K562 (cell line): ENCODE results near the gene ATF6B. TPM values are rescaled to one million over a fixed set of nuclear protein-coding genes. Genes with fewer than 3 reads are reported as not detected.

Experiments used
- E2F3 ChIP-seq: fragments of 250-450 bp; sonication (Bioruptor Pico); IDR thresholded peaks from 2 replicates; pipeline ENCODE4 v1.4.0; 2020; ENCODE audit warnings: mild to moderate bottlenecking
- MCM5 ChIP-seq: fragments of 450-650 bp; IDR thresholded peaks from 2 replicates; pipeline ENCODE4 v1.6.1; 2016; ENCODE audit warnings: low read depth
- MYC ChIP-seq, 2 experiments: fragments of 250-450 bp in 1 of 2; sonication (Bioruptor Pico) in 1 of 2; IDR thresholded peaks; 2 replicates each; pipeline versions ENCODE4 v1.5.1 to v1.6.1; 2012 to 2021; ENCODE audit warnings: low read depth in 2 of 2, borderline replicate concordance in 1 of 2, improper control_type of control experiment in 1 of 2, low read length in 1 of 2, mild to moderate bottlenecking in 1 of 2, moderate library complexity in 1 of 2
- NFIX ChIP-seq: fragments of 250-450 bp; sonication (Bioruptor Pico); IDR thresholded peaks from 2 replicates; pipeline ENCODE4 v1.4.0; 2020; ENCODE audit warnings: low read depth, mild to moderate bottlenecking, moderate library complexity
- NRF1 ChIP-seq, 2 experiments: fragments of 450-650 bp; IDR thresholded peaks in 1 of 2; conservative IDR thresholded peaks in 1 of 2; 2 replicates each; pipeline ENCODE4 v1.6.1; 2014; ENCODE audit warnings: mild to moderate bottlenecking in 2 of 2
- PTTG1 ChIP-seq: fragments of 450-650 bp; IDR thresholded peaks from 2 replicates; pipeline ENCODE4 v1.6.1; 2016; ENCODE audit warnings: low read depth, mild to moderate bottlenecking, missing genetic modification characterization, missing compliant biosample characterization
- SMAD4 ChIP-seq: fragments of 250-450 bp; sonication (Bioruptor Pico); conservative IDR thresholded peaks from 2 replicates; pipeline ENCODE4 v1.8.0; 2021; ENCODE audit warnings: inconsistent platforms, mild to moderate bottlenecking, moderate library complexity
- TOE1 ChIP-seq, 2 experiments: fragments of 450-650 bp in 1 of 2; sonication (generic) in 1 of 2; formaldehyde crosslinking in 1 of 2; IDR thresholded peaks; 2 replicates each; pipeline versions ENCODE4 v1.7.1 to v1.8.0; 2016 to 2022; ENCODE audit warnings: borderline replicate concordance in 2 of 2, mild to moderate bottlenecking in 2 of 2, antibody characterized with exemption in 1 of 2, inconsistent platforms in 1 of 2, low read depth in 1 of 2, missing genetic modification reagents in 1 of 2, moderate library complexity in 1 of 2
- ZNF384 ChIP-seq: IDR thresholded peaks from 2 replicates; pipeline ENCODE4 v1.6.1; 2012; ENCODE audit warnings: low read depth, low read length, improper control_type of control experiment
- ZNF79 ChIP-seq: fragments of 250-450 bp; sonication (Bioruptor Pico); IDR thresholded peaks from 2 replicates; pipeline ENCODE4 v1.4.0; 2020; ENCODE audit warnings: low read depth, mild to moderate bottlenecking, moderate library complexity
- polyA plus RNA-seq, 8 experiments: library from polyadenylated mRNA; depleted of rRNA in 4 of 8; stranded (reverse) in 5 of 8; unstranded in 3 of 8; fragments of >200 nt; fragmentation: Nextera tagmentation in 2 of 8; fragmentation: Illumina TruSeq in 1 of 8; extraction: Ambion mirVana in 2 of 8; extraction: Trizol in 1 of 8; gene quantifications; 2 replicates each; pipeline versions ENCODE4 v1.2.1 to v1.2.3, GENCODE V29; 2011 to 2014; ENCODE audit warnings: inconsistent platforms in 1 of 8, missing spikeins in 1 of 8
- total RNA-seq, 7 experiments: library from RNA; depleted of rRNA in 6 of 7; stranded (reverse); fragments of >200 nt in 6 of 7; fragmentation: Illumina TruSeq in 2 of 7; extraction: Trizol in 2 of 7; gene quantifications; 2 replicates each; pipeline versions ENCODE4 v1.2.1 to v1.2.3, GENCODE V29; 2011 to 2021; ENCODE audit warnings: low replicate concordance in 1 of 7
- TF ChIP-seq, protein P1 (sequence below): sonication (generic); formaldehyde crosslinking; IDR thresholded peaks from 2 replicates; pipeline ENCODE4 v1.8.0; 2022; ENCODE audit warnings: mild to moderate bottlenecking, missing genetic modification reagents
- TF ChIP-seq, protein P2 (sequence below): fragments of 450-650 bp; IDR thresholded peaks from 2 replicates; pipeline ENCODE4 v1.7.0; 2016; ENCODE audit warnings: borderline replicate concordance
- TF ChIP-seq, protein P3 (sequence below): fragments of 450-650 bp; IDR thresholded peaks from 2 replicates; pipeline ENCODE4 v1.6.1; 2016; ENCODE audit warnings: missing biosample characterization, missing genetic modification characterization
- TF ChIP-seq, protein P4 (sequence below): fragments of 450-650 bp; formaldehyde crosslinking; IDR thresholded peaks from 2 replicates; pipeline ENCODE4 v1.4.0; 2020; ENCODE audit warnings: mild to moderate bottlenecking, moderate library complexity
- TF ChIP-seq, protein P5 (sequence below), 2 experiments: fragments of 450-650 bp; IDR thresholded peaks; 2 replicates each; pipeline ENCODE4 v1.6.1; 2016

The ATF6B gene
- total and polyA plus RNA-seq, 9 of the 15 experiments (the other 6 are each of a cell fraction or from before 2014, with no cell fraction given), result 20.7 to 131 (median 31.7) TPM

DNA sequence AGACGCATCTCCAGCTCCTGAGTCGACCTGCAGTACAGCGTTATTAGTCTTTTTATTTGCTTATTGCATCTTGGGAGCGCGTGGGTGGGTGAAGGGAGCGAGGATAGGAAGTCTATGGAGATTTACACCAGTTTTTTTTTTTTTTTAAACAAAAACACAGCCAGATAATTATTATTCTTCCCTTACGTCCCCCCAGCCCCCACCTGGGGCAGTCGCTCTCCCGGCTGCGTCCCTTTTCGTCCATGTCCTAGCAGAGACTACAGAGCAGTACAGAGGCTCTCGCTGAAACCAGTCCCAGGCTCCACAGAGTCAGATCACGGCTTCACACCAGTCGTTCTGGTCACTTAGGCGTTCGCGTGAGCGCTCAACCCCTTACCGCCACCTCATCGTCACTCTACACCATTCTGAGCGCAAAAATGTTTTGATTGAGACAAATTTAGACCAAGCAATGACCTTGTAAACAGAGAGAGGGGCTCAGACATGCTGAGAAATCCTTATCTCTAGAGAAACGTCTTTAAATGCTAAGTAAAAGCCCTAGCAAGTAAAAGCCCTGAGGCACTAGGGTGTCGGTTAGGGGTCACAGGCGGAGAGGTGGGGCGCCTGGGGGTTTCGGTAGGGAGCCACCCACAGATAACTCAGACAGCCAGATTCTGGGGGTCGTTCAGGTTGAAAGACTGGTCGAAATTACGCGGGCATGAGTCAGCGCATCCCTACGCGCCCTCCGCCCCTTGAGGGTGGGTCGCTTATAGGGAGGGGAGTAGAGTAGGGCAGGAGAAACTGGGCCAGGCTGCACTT lies 24.9 kb upstream of the ATF6B start (continued):
- TF ChIP-seq, protein P1, sequence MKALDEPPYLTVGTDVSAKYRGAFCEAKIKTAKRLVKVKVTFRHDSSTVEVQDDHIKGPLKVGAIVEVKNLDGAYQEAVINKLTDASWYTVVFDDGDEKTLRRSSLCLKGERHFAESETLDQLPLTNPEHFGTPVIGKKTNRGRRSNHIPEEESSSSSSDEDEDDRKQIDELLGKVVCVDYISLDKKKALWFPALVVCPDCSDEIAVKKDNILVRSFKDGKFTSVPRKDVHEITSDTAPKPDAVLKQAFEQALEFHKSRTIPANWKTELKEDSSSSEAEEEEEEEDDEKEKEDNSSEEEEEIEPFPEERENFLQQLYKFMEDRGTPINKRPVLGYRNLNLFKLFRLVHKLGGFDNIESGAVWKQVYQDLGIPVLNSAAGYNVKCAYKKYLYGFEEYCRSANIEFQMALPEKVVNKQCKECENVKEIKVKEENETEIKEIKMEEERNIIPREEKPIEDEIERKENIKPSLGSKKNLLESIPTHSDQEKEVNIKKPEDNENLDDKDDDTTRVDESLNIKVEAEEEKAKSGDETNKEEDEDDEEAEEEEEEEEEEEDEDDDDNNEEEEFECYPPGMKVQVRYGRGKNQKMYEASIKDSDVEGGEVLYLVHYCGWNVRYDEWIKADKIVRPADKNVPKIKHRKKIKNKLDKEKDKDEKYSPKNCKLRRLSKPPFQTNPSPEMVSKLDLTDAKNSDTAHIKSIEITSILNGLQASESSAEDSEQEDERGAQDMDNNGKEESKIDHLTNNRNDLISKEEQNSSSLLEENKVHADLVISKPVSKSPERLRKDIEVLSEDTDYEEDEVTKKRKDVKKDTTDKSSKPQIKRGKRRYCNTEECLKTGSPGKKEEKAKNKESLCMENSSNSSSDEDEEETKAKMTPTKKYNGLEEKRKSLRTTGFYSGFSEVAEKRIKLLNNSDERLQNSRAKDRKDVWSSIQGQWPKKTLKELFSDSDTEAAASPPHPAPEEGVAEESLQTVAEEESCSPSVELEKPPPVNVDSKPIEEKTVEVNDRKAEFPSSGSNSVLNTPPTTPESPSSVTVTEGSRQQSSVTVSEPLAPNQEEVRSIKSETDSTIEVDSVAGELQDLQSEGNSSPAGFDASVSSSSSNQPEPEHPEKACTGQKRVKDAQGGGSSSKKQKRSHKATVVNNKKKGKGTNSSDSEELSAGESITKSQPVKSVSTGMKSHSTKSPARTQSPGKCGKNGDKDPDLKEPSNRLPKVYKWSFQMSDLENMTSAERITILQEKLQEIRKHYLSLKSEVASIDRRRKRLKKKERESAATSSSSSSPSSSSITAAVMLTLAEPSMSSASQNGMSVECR (CRISPR knock-in tag), result 0 out of 2 replicates have a peak, but pooled peaks have one; percentile 37
- TF ChIP-seq PTTG1 (tag) (no peak), MCM5 (no peak), ZNF384 (no peak), NFIX (no peak), MYC (IDR thresholded peaks at IDR 0.05; ENCODE audit: low read depth, low read length) (0 out of 2 replicates have a peak, but pooled peaks have one; percentile 6), MYC (CRISPR knock-in tag; IDR thresholded peaks at IDR 0.05; ENCODE audit: borderline replicate concordance, low read depth) (no peak), TOE1 (IDR thresholded peaks at IDR 0.05; ENCODE audit: borderline replicate concordance) (no peak), TOE1 (CRISPR knock-in tag; IDR thresholded peaks at IDR 0.05; ENCODE audit: borderline replicate concordance, low read depth) (no peak), E2F3 (CRISPR knock-in tag) (no peak), ZNF79 (CRISPR knock-in tag) (no peak), NRF1 (conservative IDR thresholded peaks at IDR 0.05 in 1 of 2, IDR thresholded peaks at IDR 0.05 in 1 of 2) (no peak), SMAD4 (no peak)
- TF ChIP-seq, protein P2, sequence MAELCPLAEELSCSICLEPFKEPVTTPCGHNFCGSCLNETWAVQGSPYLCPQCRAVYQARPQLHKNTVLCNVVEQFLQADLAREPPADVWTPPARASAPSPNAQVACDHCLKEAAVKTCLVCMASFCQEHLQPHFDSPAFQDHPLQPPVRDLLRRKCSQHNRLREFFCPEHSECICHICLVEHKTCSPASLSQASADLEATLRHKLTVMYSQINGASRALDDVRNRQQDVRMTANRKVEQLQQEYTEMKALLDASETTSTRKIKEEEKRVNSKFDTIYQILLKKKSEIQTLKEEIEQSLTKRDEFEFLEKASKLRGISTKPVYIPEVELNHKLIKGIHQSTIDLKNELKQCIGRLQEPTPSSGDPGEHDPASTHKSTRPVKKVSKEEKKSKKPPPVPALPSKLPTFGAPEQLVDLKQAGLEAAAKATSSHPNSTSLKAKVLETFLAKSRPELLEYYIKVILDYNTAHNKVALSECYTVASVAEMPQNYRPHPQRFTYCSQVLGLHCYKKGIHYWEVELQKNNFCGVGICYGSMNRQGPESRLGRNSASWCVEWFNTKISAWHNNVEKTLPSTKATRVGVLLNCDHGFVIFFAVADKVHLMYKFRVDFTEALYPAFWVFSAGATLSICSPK, result 0 out of 2 replicates have a peak, but pooled peaks have one; percentile 11
- TF ChIP-seq, protein P3, sequence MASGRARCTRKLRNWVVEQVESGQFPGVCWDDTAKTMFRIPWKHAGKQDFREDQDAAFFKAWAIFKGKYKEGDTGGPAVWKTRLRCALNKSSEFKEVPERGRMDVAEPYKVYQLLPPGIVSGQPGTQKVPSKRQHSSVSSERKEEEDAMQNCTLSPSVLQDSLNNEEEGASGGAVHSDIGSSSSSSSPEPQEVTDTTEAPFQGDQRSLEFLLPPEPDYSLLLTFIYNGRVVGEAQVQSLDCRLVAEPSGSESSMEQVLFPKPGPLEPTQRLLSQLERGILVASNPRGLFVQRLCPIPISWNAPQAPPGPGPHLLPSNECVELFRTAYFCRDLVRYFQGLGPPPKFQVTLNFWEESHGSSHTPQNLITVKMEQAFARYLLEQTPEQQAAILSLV (tag), result no peak
- TF ChIP-seq, protein P4, sequence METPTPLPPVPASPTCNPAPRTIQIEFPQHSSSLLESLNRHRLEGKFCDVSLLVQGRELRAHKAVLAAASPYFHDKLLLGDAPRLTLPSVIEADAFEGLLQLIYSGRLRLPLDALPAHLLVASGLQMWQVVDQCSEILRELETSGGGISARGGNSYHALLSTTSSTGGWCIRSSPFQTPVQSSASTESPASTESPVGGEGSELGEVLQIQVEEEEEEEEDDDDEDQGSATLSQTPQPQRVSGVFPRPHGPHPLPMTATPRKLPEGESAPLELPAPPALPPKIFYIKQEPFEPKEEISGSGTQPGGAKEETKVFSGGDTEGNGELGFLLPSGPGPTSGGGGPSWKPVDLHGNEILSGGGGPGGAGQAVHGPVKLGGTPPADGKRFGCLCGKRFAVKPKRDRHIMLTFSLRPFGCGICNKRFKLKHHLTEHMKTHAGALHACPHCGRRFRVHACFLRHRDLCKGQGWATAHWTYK, result no peak
- TF ChIP-seq, protein P5, sequence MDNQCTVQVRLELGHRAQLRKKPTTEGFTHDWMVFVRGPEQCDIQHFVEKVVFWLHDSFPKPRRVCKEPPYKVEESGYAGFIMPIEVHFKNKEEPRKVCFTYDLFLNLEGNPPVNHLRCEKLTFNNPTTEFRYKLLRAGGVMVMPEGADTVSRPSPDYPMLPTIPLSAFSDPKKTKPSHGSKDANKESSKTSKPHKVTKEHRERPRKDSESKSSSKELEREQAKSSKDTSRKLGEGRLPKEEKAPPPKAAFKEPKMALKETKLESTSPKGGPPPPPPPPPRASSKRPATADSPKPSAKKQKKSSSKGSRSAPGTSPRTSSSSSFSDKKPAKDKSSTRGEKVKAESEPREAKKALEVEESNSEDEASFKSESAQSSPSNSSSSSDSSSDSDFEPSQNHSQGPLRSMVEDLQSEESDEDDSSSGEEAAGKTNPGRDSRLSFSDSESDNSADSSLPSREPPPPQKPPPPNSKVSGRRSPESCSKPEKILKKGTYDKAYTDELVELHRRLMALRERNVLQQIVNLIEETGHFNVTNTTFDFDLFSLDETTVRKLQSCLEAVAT (IDR thresholded peaks at IDR 0.05), result no peak
